GM21515 (cell line): Measurements from ENCODE around the gene PWWP2B.
"Not testable (repeated sequence)": the region's sequence is repeated elsewhere in the genome, so short reads cannot be mapped to it uniquely, and the experiment has no call there.

Experiments used
- ATAC-seq: cut with Tn5 transposase; IDR thresholded peaks from one replicate; pipeline ENCODE4 v1.9.1; 2021; ENCODE audit not compliant: unreplicated experiment

PWWP2B gene

GRCh38 chr10:132430231-132430743 lies 33.3 kb downstream of the PWWP2B start:
- no peak for ATAC-seq

GRCh38 chr10:132430861-132431271 lies 33.9 kb downstream of the PWWP2B start:
- ATAC-seq: no peak

- no peak for ATAC-seq
Measured at GRCh38 chr10:132431537-132432175, 34.7 kb downstream of the PWWP2B start.

GRCh38 chr10:132432176-132432540 lies 35.2 kb downstream of the PWWP2B start:
- no peak for ATAC-seq

DNA sequence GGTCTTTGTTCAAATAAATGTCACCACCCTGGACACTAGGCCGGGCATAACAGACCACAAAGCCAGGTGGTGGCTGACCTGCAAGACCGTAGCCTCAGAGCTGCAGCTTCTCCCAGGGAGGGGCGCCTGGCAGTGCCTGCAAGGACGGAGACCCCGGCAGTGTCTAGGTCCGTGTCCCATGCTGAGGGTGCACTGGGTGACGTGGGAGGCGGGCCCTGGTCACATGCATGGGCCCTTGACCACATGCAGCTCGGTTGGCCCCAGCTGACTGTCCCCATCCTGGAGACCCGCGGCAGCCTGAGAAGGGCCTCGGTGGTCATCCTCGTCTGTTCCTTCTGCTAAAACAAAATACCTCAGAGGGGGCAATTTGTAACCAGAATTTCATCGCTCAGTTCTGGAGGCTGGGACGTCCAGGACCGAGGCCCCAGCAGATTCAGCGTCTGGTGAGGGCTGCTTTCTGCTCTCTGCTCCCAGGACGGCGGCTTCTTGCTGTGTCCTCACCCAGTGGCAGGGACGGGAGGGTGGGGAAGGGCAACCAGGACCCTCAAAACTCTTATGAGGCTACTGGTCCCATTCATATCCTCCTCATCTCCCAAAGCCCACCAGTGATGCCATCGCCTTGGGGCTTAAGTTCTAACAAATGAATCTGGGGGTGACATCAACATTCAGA lies 36.8 kb downstream of the PWWP2B start:
- no peak for ATAC-seq

- ATAC-seq: no peak
Measured at GRCh38 chr10:132434405-132435005, 37.5 kb downstream of the PWWP2B start.

DNA sequence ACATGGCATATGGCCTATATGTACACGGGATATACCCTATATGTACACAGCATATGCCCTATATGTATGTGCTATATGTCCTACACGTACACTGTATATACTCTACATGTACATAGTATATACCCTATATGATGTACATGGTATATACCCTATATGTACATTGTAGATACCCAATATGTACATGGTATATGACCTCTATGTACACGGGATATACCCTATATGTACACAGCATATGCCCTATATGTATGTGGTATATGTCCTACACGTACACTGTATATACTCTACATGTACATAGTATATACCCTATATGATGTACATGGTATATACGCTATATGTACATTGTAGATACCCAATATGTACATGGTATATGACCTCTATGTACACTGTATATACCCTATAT lies 38.3 kb downstream of the PWWP2B start:
- ATAC-seq: not testable (repeated sequence)

DNA sequence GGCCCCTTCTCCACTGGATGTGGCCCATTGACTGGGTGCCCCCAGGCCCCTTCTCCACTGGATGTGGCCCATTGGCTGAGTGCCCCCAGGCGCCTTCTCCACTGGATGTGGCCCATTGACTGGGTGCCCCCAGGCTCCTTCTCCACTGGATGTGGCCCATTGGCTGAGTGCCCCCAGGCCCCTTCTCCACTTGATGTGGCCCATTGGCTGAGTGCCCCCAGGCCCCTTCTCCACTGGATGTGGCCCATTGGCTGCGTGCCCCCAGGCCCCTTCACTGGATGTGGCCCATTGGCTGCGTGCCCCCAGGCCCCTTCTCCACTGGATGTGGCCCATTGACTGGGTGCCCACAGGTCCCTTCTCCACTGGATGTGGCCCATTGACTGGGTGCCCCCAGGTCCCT lies 39.1 kb downstream of the PWWP2B start:
- ATAC-seq: not testable (repeated sequence)

DNA sequence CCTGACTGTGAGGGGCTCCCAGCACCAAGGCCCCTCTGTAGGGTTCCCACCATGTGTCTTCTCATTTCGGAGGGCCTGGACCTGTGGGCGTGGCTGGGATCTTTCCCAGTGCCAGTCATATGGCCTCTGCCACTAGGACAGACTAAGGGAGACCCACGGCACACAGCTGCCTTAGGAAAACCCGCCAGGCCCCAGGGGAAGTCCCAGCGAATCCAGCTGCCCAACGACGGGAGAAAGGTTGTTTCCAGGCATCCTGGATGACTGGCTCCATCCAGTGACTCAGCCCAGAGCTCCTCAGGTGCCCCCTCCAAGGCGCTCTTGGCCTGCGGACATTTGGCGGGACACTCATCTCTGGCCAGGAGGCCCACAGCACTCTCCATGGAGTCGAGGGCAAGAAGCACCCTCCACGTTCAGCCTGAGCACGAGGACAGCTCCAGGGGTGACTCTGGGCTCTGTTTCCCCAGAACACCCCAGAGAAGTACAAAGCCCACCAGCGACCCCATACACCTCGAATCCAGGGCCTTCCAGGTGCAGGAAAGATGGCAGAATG lies 39.9 kb downstream of the PWWP2B start:
- ATAC-seq: no peak

GRCh38 chr10:132437541-132437950 lies 40.5 kb downstream of the PWWP2B start:
- no peak for ATAC-seq

DNA sequence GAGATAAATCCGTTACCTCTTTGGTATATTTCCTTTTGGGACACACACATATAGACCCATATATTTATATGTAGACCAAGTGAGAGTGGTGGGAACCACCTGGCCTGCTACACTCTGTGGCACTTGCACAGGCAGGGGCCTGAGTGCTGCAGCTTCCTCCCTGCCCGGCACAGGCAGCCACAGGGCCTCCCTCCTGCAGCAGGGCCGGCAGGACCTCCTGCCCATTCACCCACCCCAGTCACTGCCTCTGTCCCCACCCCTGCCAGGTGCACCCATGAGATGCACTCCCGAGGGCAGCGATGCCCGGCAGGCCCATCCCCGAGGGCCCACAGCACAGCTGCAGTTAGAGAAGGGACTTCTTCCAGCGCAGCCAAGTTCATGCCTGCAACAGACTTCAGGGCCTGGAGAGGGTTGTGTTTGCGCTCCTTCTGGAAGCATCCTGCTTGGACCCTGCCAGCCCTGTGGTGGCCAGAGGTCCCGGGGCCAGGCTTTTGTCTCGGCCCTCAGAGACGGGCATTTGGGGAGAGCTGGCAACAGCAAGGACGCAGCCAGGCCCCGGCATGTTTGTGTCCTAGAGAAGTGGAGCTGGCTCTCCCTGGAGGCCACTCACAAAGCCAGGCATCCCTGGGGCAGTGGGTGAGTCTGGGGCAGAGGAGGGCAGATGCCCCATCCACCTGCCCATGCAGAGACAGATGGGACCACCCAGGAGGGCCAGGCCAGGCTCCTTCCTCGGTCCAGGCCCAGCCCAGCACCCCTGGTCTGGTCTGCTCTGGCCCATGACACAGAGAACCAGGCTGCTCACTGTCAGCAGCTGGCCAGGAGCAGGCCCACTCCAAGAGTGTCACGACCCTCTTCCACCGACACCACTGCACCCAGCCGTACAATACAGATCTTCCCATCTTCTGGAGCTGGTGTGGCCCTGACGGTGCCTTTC lies 41.4 kb downstream of the PWWP2B start:
- ATAC-seq: no peak

DNA sequence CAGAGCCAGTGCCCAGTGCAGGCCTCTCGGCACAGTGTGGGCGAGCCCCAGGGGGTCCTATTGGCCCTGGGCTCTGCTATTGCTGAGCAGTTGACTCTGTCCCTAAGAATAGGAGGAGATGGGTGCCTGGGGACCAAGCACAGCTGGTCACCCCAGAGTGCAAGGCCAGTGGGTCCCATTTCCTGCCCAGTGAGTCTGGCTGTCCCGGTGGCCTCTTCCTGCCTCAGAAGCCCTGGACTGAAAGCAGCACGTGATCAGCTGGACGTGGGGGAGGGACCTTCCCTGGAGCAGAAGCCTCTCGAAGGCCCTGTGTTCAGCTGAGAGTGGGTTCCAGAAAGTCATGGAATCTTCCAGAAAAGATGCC lies 42.0 kb downstream of the PWWP2B start:
- no peak for ATAC-seq

GRCh38 chr10:132439424-132440163 lies 42.6 kb downstream of the PWWP2B start:
- ATAC-seq: no peak

DNA sequence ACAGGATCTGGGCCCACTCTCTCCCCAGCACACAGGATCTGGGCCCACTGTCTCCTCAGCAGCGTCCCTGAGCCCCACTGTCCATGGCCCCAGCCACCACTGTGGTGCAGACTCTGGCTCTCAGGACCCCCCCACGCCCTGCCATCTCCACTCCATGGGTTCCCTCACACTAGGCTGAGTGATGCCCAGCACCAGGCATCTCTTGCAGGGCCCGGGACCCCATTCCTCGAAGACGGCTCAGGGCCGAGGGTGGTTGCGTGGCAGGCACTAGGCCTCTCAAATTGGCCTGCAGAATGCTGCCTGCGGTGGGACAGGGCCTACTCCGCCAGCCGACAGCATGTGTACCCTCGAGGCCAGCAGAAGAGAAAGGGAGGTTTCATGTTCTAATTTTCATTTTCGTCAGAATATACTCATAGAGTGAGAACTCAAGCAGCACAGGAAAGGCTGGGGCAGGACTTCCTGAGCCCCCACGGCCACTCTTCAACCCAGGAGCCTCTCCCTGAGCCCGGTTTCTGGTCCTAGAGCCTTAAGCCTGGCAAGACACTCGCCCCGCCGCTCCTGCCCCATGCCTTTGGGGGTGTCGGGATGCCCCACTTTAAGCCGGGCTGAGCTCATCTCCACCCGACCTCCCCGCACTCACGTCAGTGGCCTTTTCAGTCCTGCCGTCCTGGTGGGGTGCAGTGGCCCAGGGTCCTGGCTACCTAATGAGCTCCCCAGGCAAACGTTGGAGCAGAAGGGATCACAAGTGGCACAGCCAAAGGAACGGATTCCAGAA lies 44.0 kb downstream of the PWWP2B start:
- ATAC-seq: no peak

DNA sequence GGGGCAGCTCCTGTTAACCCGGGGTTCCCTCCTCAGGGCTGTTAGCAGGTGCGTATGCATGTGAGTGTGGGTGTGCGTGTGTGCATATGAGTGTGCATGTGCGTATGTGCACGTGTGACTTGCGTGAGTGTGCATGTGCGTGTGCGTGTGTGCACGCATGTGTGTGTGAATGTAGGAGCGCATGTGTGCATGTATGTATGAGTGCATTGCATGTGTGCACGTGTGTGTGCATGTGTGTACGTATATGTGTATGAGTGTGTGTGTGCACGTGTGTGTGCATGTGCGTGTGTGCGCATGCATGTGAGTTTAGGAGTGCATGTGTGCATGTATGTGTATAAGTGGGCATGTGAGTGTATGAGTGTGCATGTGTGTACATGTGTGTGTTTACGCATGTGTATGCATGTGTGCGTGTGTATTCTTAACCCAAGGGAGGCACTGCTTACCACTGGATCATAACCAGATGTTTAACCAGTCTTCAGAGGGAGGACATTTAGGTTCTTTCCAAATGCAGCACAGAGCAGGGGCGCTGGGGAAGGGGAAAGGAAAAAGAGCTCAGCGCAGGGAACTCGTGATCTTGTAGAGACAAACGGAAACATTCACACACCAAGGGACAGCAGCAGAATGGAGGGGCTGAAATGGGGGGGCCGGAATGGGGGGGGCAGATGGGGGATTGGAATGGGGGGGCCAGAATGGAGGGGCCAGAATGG lies 45.0 kb downstream of the PWWP2B start:
- no peak for ATAC-seq

GRCh38 chr10:132442636-132443035 lies 45.6 kb downstream of the PWWP2B start:
- no peak for ATAC-seq

DNA sequence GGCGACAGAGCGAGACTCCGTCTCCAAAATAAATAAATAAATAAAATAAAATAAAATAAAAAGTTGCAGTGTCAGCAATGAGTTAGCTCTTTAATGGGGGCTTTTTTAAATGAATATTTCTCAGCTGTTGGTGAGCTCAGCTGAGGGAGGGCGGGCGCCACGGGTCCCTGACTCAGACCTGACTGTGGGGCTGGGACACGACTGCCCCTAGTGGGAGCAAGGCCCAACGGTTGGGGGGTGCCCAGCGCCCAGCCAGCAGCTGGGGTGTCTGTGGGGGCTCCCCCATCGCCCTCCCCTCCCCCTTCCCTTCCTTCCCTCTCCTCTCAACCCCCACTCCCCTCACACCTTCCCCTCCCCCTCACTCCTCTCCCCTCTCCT lies 46.6 kb downstream of the PWWP2B start:
- ATAC-seq: no peak

GRCh38 chr10:132443983-132444876 lies 47.2 kb downstream of the PWWP2B start:
- no peak for ATAC-seq
